Activated T-cell treated with anti-CD3 and anti-CD28 coated beads, Interleukin-2, amount 50 U/mL, for 4 hours (primary cell): ENCODE measurements around the gene SUGCT. TPM values are rescaled to one million over a fixed set of nuclear protein-coding genes. Genes with fewer than 3 reads are reported as not detected.

Experiments
- ATAC-seq, 2 donors: fragments of 200-7000 bp; cut with Tn5 transposase; one replicate each; pipeline ENCODE4 v1.10.0; 2021
- DNase-seq: peaks from one replicate; pipeline ENCODE4 v3.0.0-alpha.2; 2020
- H3K27me3 Mint-ChIP-seq: one replicate; pipeline ENCODE4 v1.8.0; 2021; ENCODE audit warnings: low read depth, mixed read lengths
- H3K36me3 Mint-ChIP-seq: one replicate; pipeline ENCODE4 v1.8.0; 2022; ENCODE audit warnings: mixed read lengths; ENCODE audit not compliant: insufficient read depth
- H3K4me1 Mint-ChIP-seq: one replicate; pipeline ENCODE4 v1.8.0; 2021; ENCODE audit warnings: low read depth, mixed read lengths
- H3K4me3 Mint-ChIP-seq: one replicate; pipeline ENCODE4 v1.8.0; 2021; ENCODE audit warnings: mild to moderate bottlenecking, moderate library complexity, mixed read lengths
- H3K9me3 Mint-ChIP-seq: one replicate; pipeline ENCODE4 v1.8.0; 2021; ENCODE audit warnings: mixed read lengths
- total RNA-seq, 3 donors: library from RNA; stranded (reverse); gene quantifications; one replicate each; pipeline ENCODE4 v1.2.1, GENCODE V29; 2021

Gene SUGCT
- total RNA-seq, 3 donors from 2014 or later: 1.3 to 2.5 (median 2.1) TPM

- no peak for ATAC-seq
- Mint-ChIP-seq H3K36me3 (no peaks in the 10 kb centered on the region), H3K4me3 (no peak overlapping the region), H3K9me3 (peaks cover 3% of the 10 kb centered on the region), H3K4me1 (no peaks in the 10 kb centered on the region), H3K27me3 (no peaks in the 10 kb centered on the region)
- no peak for DNase-seq
Measured at GRCh38 chr7:40288827-40289226, 154.0 kb downstream of the SUGCT start.

DNA sequence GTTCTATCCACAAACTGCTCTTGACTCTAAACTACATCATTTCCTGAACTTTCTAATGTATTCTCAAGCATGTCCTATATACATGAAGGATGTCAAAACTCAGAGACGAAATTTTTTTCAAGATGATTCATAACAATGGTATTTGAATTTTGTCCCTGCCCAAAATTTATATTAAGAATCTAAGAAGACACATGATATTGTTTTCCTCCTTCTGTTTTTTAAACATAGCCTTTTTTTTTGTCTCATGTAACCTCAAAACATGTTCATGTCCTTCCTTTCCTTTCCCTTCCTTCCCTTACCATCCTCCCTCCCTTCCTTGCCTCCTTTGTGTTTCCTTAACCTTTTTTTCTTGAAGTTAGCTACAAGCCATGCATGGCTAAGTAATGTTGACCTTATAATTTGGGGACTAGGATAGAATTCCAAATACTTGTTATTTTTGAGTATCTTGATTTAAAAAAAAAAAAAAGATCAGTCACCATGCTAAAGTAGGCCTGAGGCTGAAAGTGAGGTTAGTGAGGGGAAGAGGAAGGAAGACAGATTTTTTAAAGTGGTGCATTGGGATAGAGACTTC is 163.0 kb downstream of the SUGCT start:
- H3K27me3 Mint-ChIP-seq: peaks cover 2% of the 10 kb centered on the region
- no peaks in the 10 kb centered on the region for H3K36me3 Mint-ChIP-seq
- DNase-seq: no peak
- ATAC-seq: no peak
- no peaks in the 10 kb centered on the region for H3K9me3 Mint-ChIP-seq
- no peaks in the 10 kb centered on the region for H3K4me1 Mint-ChIP-seq
- no peak overlapping the region for H3K4me3 Mint-ChIP-seq

GRCh38 chr7:40298421-40298820 is 163.6 kb downstream of the SUGCT start:
- Mint-ChIP-seq H3K4me3 (no peak overlapping the region), H3K27me3 (peaks cover 2% of the 10 kb centered on the region), H3K4me1 (no peaks in the 10 kb centered on the region), H3K36me3 (no peaks in the 10 kb centered on the region), H3K9me3 (no peaks in the 10 kb centered on the region)
- ATAC-seq (no peak), DNase-seq (no peak)

GRCh38 chr7:40299097-40299496 is 164.3 kb downstream of the SUGCT start:
- Mint-ChIP-seq H3K4me3 (no peak overlapping the region), H3K9me3 (no peaks in the 10 kb centered on the region), H3K4me1 (no peaks in the 10 kb centered on the region), H3K27me3 (peaks cover 2% of the 10 kb centered on the region), H3K36me3 (no peaks in the 10 kb centered on the region)
- DNase-seq (no peak), ATAC-seq (peak in 1 of 2 donors; percentile 43)

- H3K36me3 Mint-ChIP-seq: no peaks in the 10 kb centered on the region
Measured at GRCh38 chr7:40300146-40300670, 165.4 kb downstream of the SUGCT start.

GRCh38 chr7:40301486-40302068 is 166.8 kb downstream of the SUGCT start:
- H3K36me3 Mint-ChIP-seq: no peaks in the 10 kb centered on the region
- no peaks in the 10 kb centered on the region for H3K4me1 Mint-ChIP-seq
- no peak for ATAC-seq
- DNase-seq: no peak
- peaks cover 2% of the 10 kb centered on the region for H3K27me3 Mint-ChIP-seq
- H3K4me3 Mint-ChIP-seq: no peak overlapping the region
- no peaks in the 10 kb centered on the region for H3K9me3 Mint-ChIP-seq

More at GRCh38 chr7:40300146-40300670, 165.4 kb downstream of the SUGCT start:
- Mint-ChIP-seq H3K9me3 (no peaks in the 10 kb centered on the region), H3K4me1 (no peaks in the 10 kb centered on the region), H3K4me3 (no peak overlapping the region), H3K27me3 (peaks cover 2% of the 10 kb centered on the region)
- no peak for DNase-seq
- ATAC-seq: no peak

DNA sequence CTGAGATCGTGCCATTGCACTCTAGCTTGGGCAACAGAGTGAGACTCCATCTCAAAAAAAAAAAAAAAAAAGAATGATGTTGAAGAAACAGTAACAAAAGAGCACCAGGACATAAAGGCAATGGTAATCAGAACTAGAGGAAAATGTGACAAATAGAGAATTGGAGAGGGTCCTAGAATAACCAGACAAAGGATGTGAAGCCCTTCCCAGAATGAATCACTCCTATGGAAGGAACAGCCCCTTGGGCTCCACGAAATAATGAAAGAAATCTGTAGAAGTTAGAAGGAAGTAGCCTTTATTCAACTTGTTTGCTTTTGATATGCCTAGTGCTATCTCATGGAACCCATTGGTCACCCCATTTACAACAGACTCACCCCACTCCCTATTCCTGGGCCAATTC is 169.2 kb downstream of the SUGCT start:
- peaks cover 2% of the 10 kb centered on the region for H3K27me3 Mint-ChIP-seq
- no peak for DNase-seq
- H3K4me1 Mint-ChIP-seq: no peaks in the 10 kb centered on the region
- no peaks in the 10 kb centered on the region for H3K36me3 Mint-ChIP-seq
- ATAC-seq: no peak
- no peak overlapping the region for H3K4me3 Mint-ChIP-seq
- no peaks in the 10 kb centered on the region for H3K9me3 Mint-ChIP-seq

- H3K9me3 Mint-ChIP-seq: no peaks in the 10 kb centered on the region
- ATAC-seq (no peak), DNase-seq (no peak)
- no peaks in the 10 kb centered on the region for H3K36me3 Mint-ChIP-seq
- H3K4me1 Mint-ChIP-seq: no peaks in the 10 kb centered on the region
- H3K27me3 Mint-ChIP-seq: peaks cover 2% of the 10 kb centered on the region
- H3K4me3 Mint-ChIP-seq: no peak overlapping the region
Measured at GRCh38 chr7:40305229-40305628, 170.4 kb downstream of the SUGCT start.

DNA sequence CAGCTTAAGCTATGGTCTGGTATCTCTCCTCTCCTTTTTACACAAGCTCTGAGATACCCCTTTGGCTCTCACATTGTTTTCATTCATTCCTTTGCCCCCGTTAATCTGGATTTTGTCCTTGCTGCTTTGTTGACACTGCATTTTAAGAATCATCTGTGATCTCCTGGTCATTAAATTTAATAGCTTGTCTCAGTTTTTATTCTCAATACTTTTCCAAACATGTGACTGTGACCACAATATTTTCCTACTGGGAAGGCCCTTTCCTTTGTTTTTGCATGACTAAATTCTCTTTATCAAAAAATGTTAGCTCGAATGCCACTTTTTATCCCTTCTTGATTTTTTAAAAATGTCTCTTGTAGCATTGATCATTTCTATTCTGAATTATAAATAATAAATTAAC is 171.2 kb downstream of the SUGCT start:
- no peak for ATAC-seq
- Mint-ChIP-seq H3K4me1 (no peaks in the 10 kb centered on the region), H3K27me3 (peaks cover 2% of the 10 kb centered on the region), H3K9me3 (no peaks in the 10 kb centered on the region), H3K4me3 (no peak overlapping the region), H3K36me3 (no peaks in the 10 kb centered on the region)
- no peak for DNase-seq

GRCh38 chr7:40306596-40306995 is 171.8 kb downstream of the SUGCT start:
- H3K27me3 Mint-ChIP-seq: peaks cover 2% of the 10 kb centered on the region
- H3K36me3 Mint-ChIP-seq: no peaks in the 10 kb centered on the region
- H3K4me3 Mint-ChIP-seq: no peak overlapping the region
- no peak for DNase-seq
- no peaks in the 10 kb centered on the region for H3K9me3 Mint-ChIP-seq
- ATAC-seq: no peak
- H3K4me1 Mint-ChIP-seq: peaks cover 2% of the 10 kb centered on the region

DNA sequence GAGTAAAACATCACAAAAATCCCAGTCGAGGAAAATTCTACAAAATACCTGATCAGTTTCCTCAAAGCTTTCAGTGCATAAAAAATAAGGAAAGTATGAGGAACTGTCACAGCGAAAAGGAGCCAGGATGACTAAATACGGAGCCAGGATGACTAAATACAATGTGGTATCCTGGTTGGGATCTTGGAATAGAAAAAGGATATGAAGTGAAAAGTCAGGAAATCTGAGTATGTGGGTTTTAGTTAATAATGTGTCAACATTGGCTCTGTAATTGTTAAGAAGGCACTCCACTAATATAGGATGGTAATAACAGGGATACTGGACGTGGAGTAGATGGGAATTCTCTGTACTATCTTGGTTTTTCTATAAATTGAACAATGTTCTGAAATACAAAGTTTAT is 175.5 kb downstream of the SUGCT start:
- no peak overlapping the region for H3K4me3 Mint-ChIP-seq
- no peaks in the 10 kb centered on the region for H3K27me3 Mint-ChIP-seq
- H3K4me1 Mint-ChIP-seq: peaks cover 2% of the 10 kb centered on the region
- no peak for ATAC-seq
- DNase-seq: no peak
- no peaks in the 10 kb centered on the region for H3K9me3 Mint-ChIP-seq
- no peaks in the 10 kb centered on the region for H3K36me3 Mint-ChIP-seq

DNA sequence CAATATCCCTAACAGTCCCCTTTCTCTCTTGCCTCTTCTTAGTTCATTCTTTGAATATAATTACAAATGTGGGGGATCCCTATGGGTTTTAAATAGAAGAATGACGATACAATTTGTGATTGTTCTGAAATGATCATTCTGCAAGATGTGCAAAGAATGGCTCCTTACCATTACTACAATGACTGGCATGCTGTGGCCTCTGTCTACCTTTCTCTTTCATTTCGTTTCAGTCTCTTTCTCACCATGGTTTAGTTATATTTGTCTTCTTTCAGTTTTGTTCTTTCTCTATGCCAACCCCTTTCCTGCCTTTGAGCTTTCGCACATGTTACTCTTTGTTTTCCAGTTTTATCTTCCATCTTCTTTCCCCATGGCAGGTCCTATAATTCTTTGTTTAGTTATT is 176.5 kb downstream of the SUGCT start:
- no peaks in the 10 kb centered on the region for H3K36me3 Mint-ChIP-seq
- no peaks in the 10 kb centered on the region for H3K9me3 Mint-ChIP-seq
- H3K27me3 Mint-ChIP-seq: no peaks in the 10 kb centered on the region
- peaks cover 2% of the 10 kb centered on the region for H3K4me1 Mint-ChIP-seq
- DNase-seq (no peak), ATAC-seq (peak in 1 of 2 donors; percentile 50)
- H3K4me3 Mint-ChIP-seq: no peak overlapping the region

GRCh38 chr7:40315277-40315676 is 180.5 kb downstream of the SUGCT start:
- Mint-ChIP-seq H3K4me1 (peaks cover 2% of the 10 kb centered on the region), H3K27me3 (no peaks in the 10 kb centered on the region), H3K9me3 (no peaks in the 10 kb centered on the region), H3K4me3 (no peak overlapping the region), H3K36me3 (no peaks in the 10 kb centered on the region)
- no peak for DNase-seq
- ATAC-seq: no peak

DNA sequence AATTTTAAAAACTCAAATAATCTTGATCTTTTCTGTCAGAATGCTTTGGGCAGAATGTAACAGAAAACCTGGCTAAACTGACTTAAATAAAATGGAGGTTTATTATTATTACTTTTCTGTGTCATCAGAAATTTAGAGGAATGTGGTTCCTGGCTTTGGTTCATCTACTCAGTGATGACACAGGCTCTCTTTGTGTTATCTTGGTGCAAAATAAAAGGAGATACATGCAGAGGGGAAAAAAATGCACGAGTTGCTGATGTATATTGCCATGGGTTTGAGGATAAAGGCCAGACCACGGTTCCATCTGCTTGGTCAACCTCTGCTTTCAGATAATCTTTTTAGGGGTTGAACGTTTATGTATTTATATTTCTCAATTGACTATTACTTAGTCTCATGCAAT is 181.4 kb downstream of the SUGCT start:
- no peak for DNase-seq
- no peaks in the 10 kb centered on the region for H3K27me3 Mint-ChIP-seq
- H3K4me1 Mint-ChIP-seq: peaks cover 2% of the 10 kb centered on the region
- no peaks in the 10 kb centered on the region for H3K9me3 Mint-ChIP-seq
- H3K4me3 Mint-ChIP-seq: no peak overlapping the region
- H3K36me3 Mint-ChIP-seq: no peaks in the 10 kb centered on the region
- ATAC-seq: no peak

- Mint-ChIP-seq H3K4me3 (no peak overlapping the region), H3K36me3 (no peaks in the 10 kb centered on the region), H3K9me3 (no peaks in the 10 kb centered on the region), H3K4me1 (no peaks in the 10 kb centered on the region), H3K27me3 (no peaks in the 10 kb centered on the region)
- DNase-seq (no peak), ATAC-seq (no peak)
Measured at GRCh38 chr7:40324914-40325313, 190.1 kb downstream of the SUGCT start.
